GM13977 (cell line): Measurements from ENCODE around the gene COX17.

Source experiments
- DNase-seq: peaks from one replicate; pipeline ENCODE4 v3.0.0; 2012; ENCODE audit warnings: low spot score
- in situ Hi-C: fragments of 300-500 bp; cut with MboI; formaldehyde crosslinking; loops from one replicate; pipeline ENCODE4 v1.12.0; 2022; ENCODE audit warnings: low sequenced_read_pairs, low pct_unique_long_range_greater_than_20kb, mixed read lengths, inconsistent platforms; ENCODE audit not compliant: unreplicated experiment
- TF ChIP-seq, protein P1 (sequence below): IDR thresholded peaks from 2 replicates; pipeline ENCODE4 v1.5.1; 2012; ENCODE audit warnings: mild to moderate bottlenecking, control low read depth; ENCODE audit not compliant: insufficient read depth; ENCODE audit errors: extremely low read depth, missing control alignments

Gene COX17

DNA sequence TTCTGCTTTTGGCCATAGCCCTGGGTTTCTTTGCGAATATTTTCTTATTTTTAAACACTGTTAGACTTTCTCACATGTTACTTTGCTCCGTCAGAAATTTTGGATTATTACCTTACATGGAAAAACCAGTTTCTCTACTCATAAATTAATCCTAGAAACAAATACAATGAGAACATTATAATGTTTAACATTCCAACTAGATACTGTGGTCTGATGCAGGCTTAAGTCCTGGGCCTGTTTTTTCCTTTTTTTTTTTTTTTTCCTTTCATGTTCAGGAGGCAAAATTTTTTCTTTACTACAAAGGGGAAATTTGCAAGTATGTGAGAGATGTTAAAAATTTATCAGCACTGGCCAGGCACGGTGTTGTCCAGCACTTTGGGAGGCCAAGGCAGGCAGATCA, 45.7 kb downstream of the COX17 start:
- TF ChIP-seq, protein P1, sequence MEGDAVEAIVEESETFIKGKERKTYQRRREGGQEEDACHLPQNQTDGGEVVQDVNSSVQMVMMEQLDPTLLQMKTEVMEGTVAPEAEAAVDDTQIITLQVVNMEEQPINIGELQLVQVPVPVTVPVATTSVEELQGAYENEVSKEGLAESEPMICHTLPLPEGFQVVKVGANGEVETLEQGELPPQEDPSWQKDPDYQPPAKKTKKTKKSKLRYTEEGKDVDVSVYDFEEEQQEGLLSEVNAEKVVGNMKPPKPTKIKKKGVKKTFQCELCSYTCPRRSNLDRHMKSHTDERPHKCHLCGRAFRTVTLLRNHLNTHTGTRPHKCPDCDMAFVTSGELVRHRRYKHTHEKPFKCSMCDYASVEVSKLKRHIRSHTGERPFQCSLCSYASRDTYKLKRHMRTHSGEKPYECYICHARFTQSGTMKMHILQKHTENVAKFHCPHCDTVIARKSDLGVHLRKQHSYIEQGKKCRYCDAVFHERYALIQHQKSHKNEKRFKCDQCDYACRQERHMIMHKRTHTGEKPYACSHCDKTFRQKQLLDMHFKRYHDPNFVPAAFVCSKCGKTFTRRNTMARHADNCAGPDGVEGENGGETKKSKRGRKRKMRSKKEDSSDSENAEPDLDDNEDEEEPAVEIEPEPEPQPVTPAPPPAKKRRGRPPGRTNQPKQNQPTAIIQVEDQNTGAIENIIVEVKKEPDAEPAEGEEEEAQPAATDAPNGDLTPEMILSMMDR: no peak
- DNase-seq: no peak
- in situ Hi-C loops: no loop called here

DNA sequence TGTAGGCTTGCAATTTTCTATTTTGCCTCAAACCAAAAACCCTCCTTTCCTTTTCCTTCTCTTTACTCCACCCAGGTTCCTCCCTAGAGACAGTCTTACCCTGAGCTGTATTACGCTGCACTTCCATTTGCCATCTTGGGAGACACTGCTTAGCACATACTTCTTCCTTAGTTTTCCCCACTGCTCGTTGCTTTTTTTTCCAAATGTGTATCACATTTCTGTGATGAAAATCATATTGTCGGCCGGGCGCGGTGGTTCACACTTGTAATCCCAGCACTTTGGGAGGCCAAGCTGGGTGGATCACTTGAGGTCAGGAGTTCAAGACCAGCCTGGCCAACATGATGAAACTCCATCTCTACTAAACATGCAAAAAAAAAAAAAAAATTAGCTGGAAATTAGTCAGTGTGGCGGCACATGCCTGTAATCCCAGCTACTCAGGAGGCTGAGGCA, 46.3 kb downstream of the COX17 start:
- in situ Hi-C loops: no loop called here
- TF ChIP-seq, protein P1: no peak
- DNase-seq: no peak

DNA sequence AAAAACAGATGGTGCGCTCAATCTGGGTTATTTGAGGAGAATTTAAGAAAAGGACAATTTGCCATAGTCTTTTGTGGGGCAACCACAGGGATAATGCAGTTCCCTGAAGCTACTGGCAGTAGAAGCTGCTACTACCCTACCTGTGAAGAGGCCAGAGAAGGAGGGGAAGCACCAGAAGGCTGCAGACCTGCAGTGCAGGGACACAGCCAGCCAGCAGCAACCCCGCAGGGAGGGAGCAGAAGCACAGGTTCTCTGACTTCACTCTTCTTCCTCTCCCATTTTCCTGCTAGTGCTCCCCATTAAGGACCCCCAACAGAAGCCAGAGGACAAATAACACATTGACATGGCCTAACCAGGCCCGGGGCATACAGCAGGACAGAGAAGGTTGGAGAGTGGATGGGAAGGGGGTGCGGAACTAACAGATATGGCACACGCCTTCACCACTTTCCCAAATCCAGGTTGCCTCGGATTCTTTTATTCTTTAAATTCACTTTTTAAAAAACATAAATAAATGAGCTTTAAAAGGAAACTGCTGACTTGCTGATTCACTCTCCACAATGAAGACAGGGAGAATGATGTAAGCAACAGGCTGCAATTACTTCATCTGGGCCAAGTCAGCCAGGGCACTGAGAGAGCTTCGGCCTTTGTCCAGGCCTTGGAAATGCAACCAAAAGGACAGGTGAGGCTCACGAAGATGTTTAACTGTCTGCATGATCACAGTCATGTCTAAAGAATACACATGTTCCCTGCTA, 46.9 kb downstream of the COX17 start:
- in situ Hi-C loops: no loop called here
- TF ChIP-seq, protein P1: no peak
- no peak for DNase-seq

DNA sequence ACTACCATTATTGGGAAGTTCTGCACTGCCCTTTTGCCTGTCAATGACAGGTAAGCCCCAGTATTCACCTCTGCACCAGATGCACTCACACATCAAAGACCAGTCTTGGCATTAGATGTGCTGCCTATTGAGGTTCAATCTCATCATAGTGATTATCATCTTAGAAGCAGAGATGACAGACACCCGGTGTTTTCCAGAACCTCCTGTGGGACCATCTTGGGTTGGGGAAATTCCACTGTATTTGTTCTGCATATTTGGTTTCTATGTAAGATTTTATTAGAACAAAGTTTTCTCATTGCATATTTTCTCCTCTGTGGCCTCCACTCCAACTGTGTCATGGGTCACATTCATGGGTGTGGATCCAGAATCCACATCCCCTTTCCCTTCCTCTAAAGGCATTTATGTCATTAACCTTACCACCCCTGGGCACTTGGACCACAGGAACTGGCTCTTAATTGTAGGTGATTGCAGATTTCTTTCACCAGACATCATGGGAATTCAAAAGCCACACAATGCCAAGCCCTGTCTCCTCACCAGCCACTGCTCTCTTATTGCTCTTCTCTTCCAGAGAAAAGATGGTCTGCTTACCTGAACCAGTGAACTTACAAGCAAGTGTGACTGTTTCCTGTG, 48.3 kb downstream of the COX17 start:
- in situ Hi-C loops: no loop called here
- no peak for DNase-seq
- TF ChIP-seq, protein P1: no peak

DNA sequence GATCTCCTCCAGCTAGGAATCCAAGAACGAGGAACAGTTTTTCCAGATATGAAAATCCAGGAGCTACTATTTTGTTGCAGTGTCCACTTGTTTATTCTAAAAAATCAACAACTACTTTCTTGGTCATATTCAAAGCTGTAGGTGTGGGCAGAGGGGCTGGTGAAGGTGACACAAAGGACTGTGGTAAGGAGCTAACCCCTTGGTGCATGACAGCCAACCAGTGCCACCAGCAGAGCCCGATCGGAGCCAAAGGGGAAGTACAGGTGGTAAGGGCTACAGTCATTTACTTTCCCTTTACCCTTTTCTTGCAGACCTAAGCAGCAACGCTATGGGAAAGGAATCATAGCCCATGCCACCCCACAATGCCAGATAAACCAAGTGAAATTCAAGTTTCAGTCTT, 48.8 kb downstream of the COX17 start:
- no peak for DNase-seq
- TF ChIP-seq, protein P1: no peak
- in situ Hi-C loops: no loop called here

DNA sequence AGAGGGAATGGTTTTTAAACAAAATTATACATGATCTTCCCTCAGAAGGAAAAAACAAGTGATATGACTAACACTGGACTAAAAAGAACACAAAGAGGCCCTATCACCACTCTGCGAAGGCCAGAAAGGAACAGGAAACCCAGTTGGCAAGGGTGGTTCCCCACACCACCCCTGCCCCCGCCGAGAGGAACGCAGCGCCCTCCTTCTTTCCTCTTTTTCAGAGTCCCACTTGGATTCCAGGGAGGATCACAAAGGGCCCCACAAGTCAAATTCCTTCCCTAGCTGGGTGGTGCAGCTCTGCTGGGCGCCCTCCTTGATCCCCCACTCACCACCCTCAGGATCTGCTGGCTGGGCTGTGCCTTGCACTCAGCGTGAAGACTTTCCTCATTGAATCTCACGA, 49.7 kb downstream of the COX17 start:
- DNase-seq: no peak
- in situ Hi-C loops: no loop called here
- TF ChIP-seq, protein P1: no peak
